NCI-H82 (cell line): ENCODE results near the gene UROC1.

Source experiments
- DNase-seq: peaks from one replicate; lab custom pipeline; 2025; lab: John Stamatoyannopoulos, UW

Gene UROC1

DNA sequence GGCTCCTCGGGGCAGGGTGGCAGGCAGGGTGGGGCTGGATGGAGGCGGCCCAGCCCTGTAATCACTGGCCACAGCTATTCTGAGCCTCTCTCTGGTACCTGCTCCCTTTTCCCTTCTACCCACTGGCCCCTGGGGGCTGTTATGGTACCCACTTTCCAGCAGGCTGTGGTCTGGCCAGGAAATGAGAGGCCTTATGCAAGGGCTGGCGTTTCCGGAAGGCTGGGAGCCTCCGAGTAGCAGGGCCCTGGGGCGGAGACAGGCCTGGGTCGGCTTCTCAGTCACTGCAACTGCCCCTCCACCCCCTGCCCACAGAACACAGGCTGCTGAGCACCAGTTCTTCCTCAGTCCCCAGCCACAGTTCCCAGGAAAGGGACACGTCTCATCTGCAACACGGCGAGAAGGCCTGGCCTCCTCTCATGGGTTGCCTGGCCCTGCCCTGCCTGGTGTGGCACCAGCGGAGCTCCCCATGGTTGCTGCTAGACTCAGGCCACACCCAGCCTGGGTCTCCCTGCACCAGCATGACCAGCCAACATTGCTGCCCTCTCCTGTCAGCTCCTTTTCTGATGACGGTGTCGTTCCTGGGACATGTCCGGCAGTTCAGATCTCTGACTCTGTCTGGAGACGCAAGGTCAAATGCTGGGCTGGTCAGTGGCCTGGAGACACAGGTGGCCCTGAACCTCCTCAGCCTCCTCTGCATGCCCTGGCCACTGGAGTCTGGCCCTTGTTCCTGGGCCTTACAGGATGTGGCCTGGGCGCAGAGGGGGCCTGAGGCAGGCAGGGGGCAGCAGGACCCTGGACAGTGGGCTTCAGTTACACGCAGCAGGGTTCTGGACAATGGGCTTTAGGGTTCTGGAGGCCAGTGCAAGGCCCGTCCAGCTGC lies 12.8 kb upstream of the UROC1 start:
- no peak for DNase-seq

GRCh38 chr3:126529585-126530170 lies 12.1 kb upstream of the UROC1 start:
- DNase-seq, result no peak

GRCh38 chr3:126528800-126529541 lies 11.4 kb upstream of the UROC1 start:
- DNase-seq, result no peak

GRCh38 chr3:126528419-126528799 lies 10.8 kb upstream of the UROC1 start:
- no peak for DNase-seq

GRCh38 chr3:126527455-126528211 lies 10.1 kb upstream of the UROC1 start:
- peak; percentile 33 for DNase-seq

GRCh38 chr3:126527006-126527405 lies 9.4 kb upstream of the UROC1 start:
- DNase-seq, result no peak

DNA sequence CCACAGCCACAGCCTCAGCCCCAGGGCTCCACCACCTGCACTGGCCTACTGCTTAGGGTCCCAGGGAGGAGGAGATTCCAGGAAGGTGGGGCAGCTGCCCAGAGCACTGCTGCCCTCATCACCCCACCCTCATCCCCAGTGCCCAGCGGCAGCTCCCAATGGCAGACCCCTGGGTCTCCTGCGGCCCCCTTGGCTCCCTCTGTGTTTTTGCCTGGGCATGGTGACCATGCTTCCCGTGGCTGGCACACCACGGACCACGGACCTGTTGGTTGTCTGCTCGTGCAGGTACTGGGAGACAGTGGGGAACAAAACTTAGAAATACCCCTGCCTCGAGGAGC lies 9.1 kb upstream of the UROC1 start:
- DNase-seq, result no peak

- DNase-seq, result no peak
These were observed 8.5 kb upstream of the UROC1 start for GRCh38 chr3:126525853-126526667.

DNA sequence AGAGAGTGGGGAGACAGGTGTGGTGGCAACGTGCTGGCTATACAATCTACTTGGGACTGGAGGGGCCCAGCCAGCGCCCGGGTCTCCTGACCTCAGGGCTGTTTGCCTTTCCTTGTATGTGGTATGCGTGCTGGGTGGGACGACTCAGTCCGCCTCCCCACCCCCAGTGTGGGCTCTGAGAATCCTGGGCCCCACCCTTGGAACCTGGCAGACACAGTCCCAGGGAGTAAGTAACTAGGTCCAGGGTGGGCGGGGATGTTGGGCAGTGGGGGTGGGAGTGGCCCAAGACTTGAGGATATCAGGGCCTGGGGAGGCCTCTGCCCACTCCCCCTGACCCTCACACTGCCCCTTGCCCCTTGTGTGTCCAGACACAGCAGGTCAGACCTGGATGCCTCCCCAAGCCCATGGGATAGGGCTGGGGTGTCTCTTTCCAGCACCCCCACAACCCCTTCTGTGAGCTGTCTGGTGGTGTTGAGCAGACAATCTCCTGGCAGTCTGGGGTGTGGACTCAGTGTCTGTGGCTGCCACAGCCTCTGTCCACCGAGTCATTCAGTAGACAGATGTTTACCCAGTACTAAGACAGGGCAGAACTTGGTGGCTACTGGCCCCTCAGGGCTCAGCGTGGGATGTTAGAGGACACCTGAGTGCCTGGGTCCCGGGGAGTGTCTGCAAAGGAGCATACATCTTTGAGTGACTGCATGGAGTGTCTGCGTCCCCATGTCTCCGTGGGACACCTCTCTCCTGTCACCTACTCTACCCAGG lies 7.7 kb upstream of the UROC1 start:
- no peak for DNase-seq

- DNase-seq, result peak; percentile 72
These were observed 6.9 kb upstream of the UROC1 start for GRCh38 chr3:126524429-126524988.

GRCh38 chr3:126523745-126524428 lies 6.3 kb upstream of the UROC1 start, which contains the start of gene CHST13:
Gene CHST13 (plus strand): TSS chr3:126524155. CDS start chr3:126524333, 178 bp downstream.
- peak; percentile 74 for DNase-seq

- DNase-seq, result peak; percentile 81
These were observed 4.8 kb upstream of the UROC1 start for GRCh38 chr3:126522363-126522788.

- no peak for DNase-seq
These were observed 3.7 kb upstream of the UROC1 start for GRCh38 chr3:126521122-126521891.

DNA sequence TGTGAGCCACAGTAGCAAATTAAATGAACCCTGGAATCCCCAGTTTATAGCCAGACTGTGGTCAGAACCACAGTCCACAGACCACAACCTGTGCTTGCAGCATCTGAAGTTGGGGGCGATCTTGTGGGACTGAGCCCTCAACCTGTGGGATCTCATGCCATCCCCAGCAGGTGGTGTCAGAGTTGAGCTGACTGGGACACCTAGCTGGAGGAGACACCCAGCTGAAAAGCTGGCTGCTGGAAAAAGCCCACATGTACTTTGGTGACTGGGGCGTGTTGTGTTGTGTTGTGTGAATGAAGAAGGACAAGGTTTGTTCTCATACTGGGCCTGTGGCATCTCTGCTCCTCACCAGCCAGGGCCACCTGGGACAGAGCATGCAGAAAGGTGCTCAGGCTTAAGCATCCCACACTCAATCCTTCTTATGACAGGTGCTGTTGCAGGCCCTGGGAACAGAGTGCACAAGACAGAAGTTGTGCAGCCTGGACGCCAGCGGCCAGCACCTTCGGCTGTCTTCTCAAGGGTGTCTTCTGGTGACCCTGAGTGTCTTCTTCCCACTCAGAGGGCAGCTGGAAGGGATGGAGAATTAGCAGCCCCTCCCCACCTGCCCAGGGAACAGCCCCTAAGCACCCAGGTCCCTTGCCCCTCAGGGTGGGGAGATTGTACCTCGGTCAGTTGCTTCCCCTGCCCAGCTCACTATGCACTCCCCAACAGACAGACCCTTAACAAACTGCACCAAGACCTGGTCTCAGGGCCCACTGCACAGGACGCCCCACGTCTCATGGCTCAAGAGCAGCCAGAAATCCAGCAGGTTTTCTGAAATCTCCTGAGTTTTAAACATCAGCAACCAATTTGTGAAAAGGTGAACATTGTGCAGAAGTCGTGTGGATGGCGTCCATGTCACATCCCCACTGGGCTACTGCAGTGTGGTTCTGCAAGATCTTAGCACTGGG lies 2.2 kb upstream of the UROC1 start:
- no peak for DNase-seq

DNA sequence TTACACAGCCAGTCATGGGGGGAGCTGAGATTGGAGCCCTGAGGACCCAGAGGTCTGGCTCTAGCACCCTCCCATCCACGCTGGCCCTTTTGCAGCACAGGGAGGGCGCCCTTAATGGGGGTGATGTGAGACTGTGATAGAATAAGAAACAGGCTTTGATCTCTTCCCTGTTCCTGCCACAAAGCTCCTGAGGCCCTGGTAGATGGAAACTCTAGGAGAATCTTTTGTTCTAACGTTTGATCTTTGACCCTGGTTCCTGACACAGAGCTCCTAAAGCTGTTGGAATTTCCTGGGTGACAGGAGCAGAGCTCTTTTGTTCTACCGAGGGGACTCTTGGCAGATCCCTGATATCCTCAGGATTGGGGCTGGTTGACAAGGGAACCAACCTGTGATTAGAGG lies 1.2 kb upstream of the UROC1 start:
- no peak for DNase-seq

GRCh38 chr3:126517986-126518778 lies 609 bp upstream of the UROC1 start:
- no peak for DNase-seq

DNA sequence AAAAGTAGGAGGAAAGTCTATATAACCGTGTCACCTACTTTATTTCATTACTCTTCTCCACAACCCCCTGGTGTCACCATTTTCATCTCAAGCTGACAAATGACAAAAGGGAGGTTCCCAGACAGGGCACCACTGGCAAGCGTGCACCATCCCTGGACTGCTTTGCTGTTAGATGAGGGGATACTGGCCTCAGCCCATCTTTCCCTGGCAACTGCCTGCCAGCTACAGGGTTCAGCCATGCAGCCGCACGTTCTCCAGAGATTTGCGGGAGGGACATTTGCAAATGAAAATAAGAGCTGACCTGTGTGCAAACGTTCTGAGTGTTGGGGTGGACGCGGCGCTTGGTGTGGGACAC lies 660 bp downstream of the UROC1 start:
- no peak for DNase-seq
